HCT116 (cell line): ENCODE data around the gene EPHA8. TPM values are rescaled to one million over a fixed set of nuclear protein-coding genes. Genes with fewer than 3 reads are reported as not detected.

Experiments used
- ATAC-seq: fragments of 200-7000 bp; cut with Tn5 transposase; 2 replicates; pipeline ENCODE4 v1.9.1; 2020; ENCODE audit warnings: mild to moderate bottlenecking, moderate library complexity
- BruUV-seq: library from RNA; stranded (reverse); fragments of 400-500 nt; replicated peaks from 2 replicates; lab custom pipeline; 2021; lab: Mats Ljungman, UMichigan
- CTCF ChIA-PET: fragments of 300-600 bp; sonication (Branson Sonifier 250); formaldehyde crosslinking; loops from one replicate; lab custom pipeline; 2021; ENCODE audit warnings: antibody characterized with exemption; lab: Charles Lee
- POLR2A ChIA-PET: fragments of 300-600, 350-600 bp; sonication (Branson Sonifier 250); formaldehyde crosslinking; loops from one replicate; lab custom pipeline; 2021; ENCODE audit warnings: antibody characterized with exemption; lab: Charles Lee
- RAD21 ChIA-PET, 2 experiments: fragments of 300-600 bp; sonication (Branson Sonifier 250); formaldehyde crosslinking; loops; one replicate each; lab custom pipeline; 2023; ENCODE audit warnings: low total read pairs in 2 of 2; ENCODE audit not compliant: uncharacterized antibody in 2 of 2, unreplicated experiment in 2 of 2, low non-redundant PET in 1 of 2; lab: Charles Lee
- DNase-seq: peaks from one replicate; pipeline ENCODE4 v3.0.0-alpha.2; 2010; ENCODE audit warnings: low read depth, low spot score
- H2AFZ ChIP-seq: fragments of 200-600 bp; shearing (Covaris generic), sonication (generic); 2 replicates; pipeline ENCODE4 v1.6.1; 2017; ENCODE audit warnings: low read depth, mixed run types, mixed read lengths, antibody characterized with exemption, low read length; ENCODE audit not compliant: poor library complexity, severe bottlenecking
- H3K27ac ChIP-seq: 2 replicates; pipeline ENCODE4 v1.5.1; 2012; ENCODE audit warnings: low read depth, low read length
- H3K27me3 ChIP-seq: fragments of 200-600 bp; sonication (generic); 2 replicates; pipeline ENCODE4 v1.6.1; 2016; ENCODE audit warnings: mixed run types, low read length, mixed read lengths; ENCODE audit not compliant: insufficient read depth
- H3K36me3 ChIP-seq, 2 experiments: fragments of 200-500 bp in 1 of 2; fragments of 200-600 bp in 1 of 2; sonication (Bioruptor generic) in 1 of 2; sonication (generic) in 1 of 2; 2 replicates each; pipeline versions ENCODE4 v1.5.1 to v1.6.1; 2014 to 2016; ENCODE audit warnings: low read length in 2 of 2, inconsistent platforms in 1 of 2, mixed read lengths in 1 of 2, mixed run types in 1 of 2; ENCODE audit not compliant: insufficient read depth in 2 of 2, control insufficient read depth in 1 of 2
- H3K4me1 ChIP-seq, 2 experiments: fragments of 200-600 bp in 1 of 2; sonication (generic) in 1 of 2; 2 replicates each; pipeline versions ENCODE4 v1.5.1 to v1.6.1; 2012 to 2017; ENCODE audit warnings: low read length in 2 of 2, inconsistent platforms in 1 of 2, mild to moderate bottlenecking in 1 of 2, mixed read lengths in 1 of 2, mixed run types in 1 of 2, moderate library complexity in 1 of 2; ENCODE audit not compliant: insufficient read depth in 2 of 2, control insufficient read depth in 1 of 2
- H3K4me2 ChIP-seq: fragments of 200-600 bp; sonication (generic); 2 replicates; pipeline ENCODE4 v1.6.1; 2017; ENCODE audit warnings: mixed run types, low read length, mixed read lengths
- H3K4me3 ChIP-seq, 2 experiments: fragments of 200-600 bp in 1 of 2; sonication (generic) in 1 of 2; replicated peaks in 1 of 2; 2 replicates each; pipeline ENCODE4 v1.5.1; 2011 to 2016; ENCODE audit warnings: low read length in 2 of 2, control low read depth in 1 of 2, low read depth in 1 of 2, mild to moderate bottlenecking in 1 of 2, mixed read lengths in 1 of 2, mixed run types in 1 of 2
- H3K79me2 ChIP-seq: fragments of 200-600 bp; sonication (generic); 2 replicates; pipeline ENCODE4 v1.6.1; 2017; ENCODE audit warnings: mild to moderate bottlenecking, mixed run types, low read length, moderate library complexity, mixed read lengths; ENCODE audit not compliant: insufficient read depth
- H3K9ac ChIP-seq: fragments of 200-600 bp; sonication (generic); 2 replicates; pipeline ENCODE4 v1.6.1; 2016; ENCODE audit warnings: low read length, mixed read lengths
- H3K9me2 ChIP-seq: fragments of 200-600 bp; sonication (generic), shearing (Covaris generic); 2 replicates; pipeline ENCODE4 v1.6.1; 2017; ENCODE audit warnings: mixed run types, mild to moderate bottlenecking, moderate library complexity; ENCODE audit not compliant: insufficient read depth
- H3K9me3 ChIP-seq, 2 experiments: fragments of 200-500 bp in 1 of 2; fragments of 200-600 bp in 1 of 2; sonication (Bioruptor generic) in 1 of 2; sonication (generic) in 1 of 2; 2 replicates each; pipeline ENCODE4 v1.6.1; 2014 to 2017; ENCODE audit warnings: low read length in 2 of 2, mixed read lengths in 2 of 2, inconsistent platforms in 1 of 2, low read depth in 1 of 2, mild to moderate bottlenecking in 1 of 2, mixed run types in 1 of 2, moderate library complexity in 1 of 2; ENCODE audit not compliant: control insufficient read depth in 1 of 2, insufficient read depth in 1 of 2
- H4K20me1 ChIP-seq: fragments of 200-600 bp; sonication (generic), shearing (Covaris generic); 2 replicates; pipeline ENCODE4 v1.6.1; 2017; ENCODE audit warnings: mixed run types, mild to moderate bottlenecking, moderate library complexity; ENCODE audit not compliant: insufficient read depth
- CBX3 ChIP-seq: IDR thresholded peaks from 2 replicates; pipeline ENCODE4 v1.6.1; 2012; ENCODE audit warnings: low read depth
- CEBPB ChIP-seq: IDR thresholded peaks from 2 replicates; pipeline ENCODE4 v1.6.1; 2012; ENCODE audit warnings: low read depth
- EGR1 ChIP-seq: IDR thresholded peaks from 2 replicates; pipeline ENCODE4 v1.6.1; 2012; ENCODE audit warnings: low read depth
- ELF1 ChIP-seq: IDR thresholded peaks from 2 replicates; pipeline ENCODE4 v1.6.1; 2012; ENCODE audit warnings: low read depth, borderline replicate concordance
- EZH2 ChIP-seq: fragments of 200-600 bp; sonication (generic); IDR thresholded peaks from 2 replicates; pipeline ENCODE4 v1.6.1; 2017; ENCODE audit warnings: antibody characterized with exemption, mixed run types
- EZH2phosphoT487 ChIP-seq: fragments of 200-600 bp; IDR thresholded peaks from 2 replicates; pipeline ENCODE4 v1.6.1; 2018; ENCODE audit warnings: antibody characterized with exemption, borderline replicate concordance
- JUND ChIP-seq: IDR thresholded peaks from 2 replicates; pipeline ENCODE4 v1.6.1; 2012
- POLR2AphosphoS5 ChIP-seq: IDR thresholded peaks from 2 replicates; pipeline ENCODE4 v1.6.1; 2011; ENCODE audit warnings: mild to moderate bottlenecking, low read depth, low read length, moderate library complexity
- RAD21 ChIP-seq: IDR thresholded peaks from 2 replicates; pipeline ENCODE4 v1.6.1; 2012; ENCODE audit warnings: low read depth, mild to moderate bottlenecking
- SIN3A ChIP-seq: IDR thresholded peaks from 2 replicates; pipeline ENCODE4 v1.6.1; 2012; ENCODE audit warnings: low read depth
- SRF ChIP-seq: IDR thresholded peaks from 2 replicates; pipeline ENCODE4 v1.6.1; 2012; ENCODE audit warnings: low read depth
- YY1 ChIP-seq: IDR thresholded peaks from 2 replicates; pipeline ENCODE4 v1.6.1; 2011; ENCODE audit warnings: low read length, low read depth, moderate library complexity, mild to moderate bottlenecking; ENCODE audit not compliant: insufficient replicate concordance; ENCODE audit errors: extremely low read depth
- ZFX ChIP-seq: fragments of 450-650 bp; IDR thresholded peaks from 2 replicates; pipeline ENCODE4 v1.6.1; 2017
- intact Hi-C: fragments of 100-400 bp; cut with micrococcal nuclease; formaldehyde crosslinking; loops from 2 replicates; pipeline ENCODE4 v1.10.0; 2022
- total RNA-seq: library from RNA; stranded (reverse); gene quantifications from one replicate; pipeline ENCODE4 v1.2.1, GENCODE V29; 2021; ENCODE audit not compliant: unreplicated experiment
- TF ChIP-seq, protein P1 (sequence below), 3 experiments: fragments of 200-600 bp in 1 of 3; sonication (generic) in 1 of 3; IDR thresholded peaks in 2 of 3; conservative IDR thresholded peaks in 1 of 3; 2 replicates each; pipeline ENCODE4 v1.5.1; 2012 to 2017; ENCODE audit warnings: low read depth in 2 of 3, low read length in 2 of 3, antibody characterized with exemption in 1 of 3, borderline replicate concordance in 1 of 3, control low read depth in 1 of 3, mild to moderate bottlenecking in 1 of 3, mixed read lengths in 1 of 3, mixed run types in 1 of 3, moderate library complexity in 1 of 3; ENCODE audit not compliant: insufficient read depth in 1 of 3
- TF ChIP-seq, protein P2 (sequence below): IDR thresholded peaks from 2 replicates; pipeline ENCODE4 v1.6.1; 2012
- TF ChIP-seq, protein P3 (sequence below): IDR thresholded peaks from 2 replicates; pipeline ENCODE4 v1.6.1; 2011; ENCODE audit warnings: mild to moderate bottlenecking, low read length, moderate library complexity; ENCODE audit not compliant: insufficient replicate concordance; ENCODE audit errors: extremely low read depth
- TF ChIP-seq, protein P4 (sequence below): IDR thresholded peaks from 2 replicates; pipeline ENCODE4 v1.6.1; 2012

The EPHA8 gene
- total RNA-seq, 1 experiment from 2014 or later = 0.30 TPM

DNA sequence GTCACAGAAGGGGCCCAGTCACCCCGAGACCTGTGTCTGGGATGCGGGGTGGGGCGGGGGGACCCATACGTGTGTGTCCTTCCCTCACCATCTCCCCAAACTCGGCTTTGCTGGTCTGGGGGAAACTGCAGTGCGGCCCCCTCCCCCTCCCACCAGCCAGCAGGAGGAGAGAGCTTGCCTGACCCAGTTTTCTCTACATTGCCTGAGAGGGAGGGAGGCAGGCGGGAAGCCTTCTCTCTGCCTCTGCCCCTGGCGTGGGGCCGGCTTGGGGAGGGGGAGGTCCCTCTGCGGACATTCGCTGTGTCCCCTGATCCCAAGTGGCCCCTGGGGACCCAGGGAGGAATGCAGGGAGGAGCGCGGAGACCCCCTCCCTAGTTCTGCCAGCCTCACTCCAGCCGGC, 3.9 kb downstream of the EPHA8 start:
- no peaks in the 10 kb centered on the region for H3K9me3 ChIP-seq
- ChIA-PET CTCF (no interaction called here), RAD21 (no interaction called here), POLR2A (no interaction called here)
- H3K9ac ChIP-seq = no peak overlapping the region
- ATAC-seq (no peak), DNase-seq (no peak)
- no peak overlapping the region for H2AFZ ChIP-seq
- TF ChIP-seq YY1 = no peak
- TF ChIP-seq, protein P1, sequence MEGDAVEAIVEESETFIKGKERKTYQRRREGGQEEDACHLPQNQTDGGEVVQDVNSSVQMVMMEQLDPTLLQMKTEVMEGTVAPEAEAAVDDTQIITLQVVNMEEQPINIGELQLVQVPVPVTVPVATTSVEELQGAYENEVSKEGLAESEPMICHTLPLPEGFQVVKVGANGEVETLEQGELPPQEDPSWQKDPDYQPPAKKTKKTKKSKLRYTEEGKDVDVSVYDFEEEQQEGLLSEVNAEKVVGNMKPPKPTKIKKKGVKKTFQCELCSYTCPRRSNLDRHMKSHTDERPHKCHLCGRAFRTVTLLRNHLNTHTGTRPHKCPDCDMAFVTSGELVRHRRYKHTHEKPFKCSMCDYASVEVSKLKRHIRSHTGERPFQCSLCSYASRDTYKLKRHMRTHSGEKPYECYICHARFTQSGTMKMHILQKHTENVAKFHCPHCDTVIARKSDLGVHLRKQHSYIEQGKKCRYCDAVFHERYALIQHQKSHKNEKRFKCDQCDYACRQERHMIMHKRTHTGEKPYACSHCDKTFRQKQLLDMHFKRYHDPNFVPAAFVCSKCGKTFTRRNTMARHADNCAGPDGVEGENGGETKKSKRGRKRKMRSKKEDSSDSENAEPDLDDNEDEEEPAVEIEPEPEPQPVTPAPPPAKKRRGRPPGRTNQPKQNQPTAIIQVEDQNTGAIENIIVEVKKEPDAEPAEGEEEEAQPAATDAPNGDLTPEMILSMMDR (IDR thresholded peaks at IDR 0.05 in 2 of 3, conservative IDR thresholded peaks at IDR 0.05 in 1 of 3; ENCODE audit: borderline replicate concordance in 1 of 3, insufficient read depth in 1 of 3, low read depth in 2 of 3, low read length in 2 of 3) = no peak
- TF ChIP-seq ELF1 = no peak
- TF ChIP-seq CBX3 = no peak
- TF ChIP-seq SIN3A = no peak
- TF ChIP-seq EGR1 = no peak
- no peak for TF ChIP-seq RAD21
- TF ChIP-seq, protein P2, sequence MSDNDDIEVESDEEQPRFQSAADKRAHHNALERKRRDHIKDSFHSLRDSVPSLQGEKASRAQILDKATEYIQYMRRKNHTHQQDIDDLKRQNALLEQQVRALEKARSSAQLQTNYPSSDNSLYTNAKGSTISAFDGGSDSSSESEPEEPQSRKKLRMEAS = no peak
- TF ChIP-seq SRF = no peak
- TF ChIP-seq EZH2phosphoT487 = no peak
- no peak for TF ChIP-seq ZFX
- TF ChIP-seq, protein P3, sequence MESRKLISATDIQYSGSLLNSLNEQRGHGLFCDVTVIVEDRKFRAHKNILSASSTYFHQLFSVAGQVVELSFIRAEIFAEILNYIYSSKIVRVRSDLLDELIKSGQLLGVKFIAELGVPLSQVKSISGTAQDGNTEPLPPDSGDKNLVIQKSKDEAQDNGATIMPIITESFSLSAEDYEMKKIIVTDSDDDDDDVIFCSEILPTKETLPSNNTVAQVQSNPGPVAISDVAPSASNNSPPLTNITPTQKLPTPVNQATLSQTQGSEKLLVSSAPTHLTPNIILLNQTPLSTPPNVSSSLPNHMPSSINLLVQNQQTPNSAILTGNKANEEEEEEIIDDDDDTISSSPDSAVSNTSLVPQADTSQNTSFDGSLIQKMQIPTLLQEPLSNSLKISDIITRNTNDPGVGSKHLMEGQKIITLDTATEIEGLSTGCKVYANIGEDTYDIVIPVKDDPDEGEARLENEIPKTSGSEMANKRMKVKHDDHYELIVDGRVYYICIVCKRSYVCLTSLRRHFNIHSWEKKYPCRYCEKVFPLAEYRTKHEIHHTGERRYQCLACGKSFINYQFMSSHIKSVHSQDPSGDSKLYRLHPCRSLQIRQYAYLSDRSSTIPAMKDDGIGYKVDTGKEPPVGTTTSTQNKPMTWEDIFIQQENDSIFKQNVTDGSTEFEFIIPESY = no peak
- no peak for TF ChIP-seq CEBPB
- TF ChIP-seq, protein P4, sequence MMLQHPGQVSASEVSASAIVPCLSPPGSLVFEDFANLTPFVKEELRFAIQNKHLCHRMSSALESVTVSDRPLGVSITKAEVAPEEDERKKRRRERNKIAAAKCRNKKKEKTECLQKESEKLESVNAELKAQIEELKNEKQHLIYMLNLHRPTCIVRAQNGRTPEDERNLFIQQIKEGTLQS = no peak
- TF ChIP-seq JUND = no peak
- no peak for TF ChIP-seq EZH2
- TF ChIP-seq POLR2AphosphoS5 = no peak
- H3K79me2 ChIP-seq = no peaks in the 10 kb centered on the region
- H3K4me1 ChIP-seq = no peaks in the 10 kb centered on the region
- H4K20me1 ChIP-seq = no peaks in the 10 kb centered on the region
- H3K4me3 ChIP-seq = no peak overlapping the region
- no TSS peak for BruUV-seq
- H3K4me2 ChIP-seq = no peak overlapping the region
- intact Hi-C loops = no loop called here
- H3K36me3 ChIP-seq = no peaks in the 10 kb centered on the region
- no peaks in the 10 kb centered on the region for H3K27me3 ChIP-seq
- no peak overlapping the region for H3K27ac ChIP-seq
- no peaks in the 10 kb centered on the region for H3K9me2 ChIP-seq
